Trophoblast cell (in vitro differentiated cells and primary cell): ENCODE results near the gene SIPA1L3.

Experiments
- DNase-seq, 2 donors: peaks; one replicate each; pipeline ENCODE4 v3.0.0-alpha.2; 2016
- H2AFZ ChIP-seq: 2 replicates; pipeline ENCODE4 v1.6.1; 2013; ENCODE audit warnings: low read length, moderate library complexity, mild to moderate bottlenecking; ENCODE audit not compliant: insufficient read depth, poor library complexity
- H2AK5ac ChIP-seq: 2 replicates; pipeline ENCODE4 v1.6.1; 2013; ENCODE audit warnings: mild to moderate bottlenecking, low read length
- H2BK120ac ChIP-seq: 2 replicates; pipeline ENCODE4 v1.6.1; 2013; ENCODE audit warnings: low read length, mild to moderate bottlenecking, moderate library complexity; ENCODE audit not compliant: insufficient read depth, poor library complexity
- H2BK12ac ChIP-seq: 2 replicates; pipeline ENCODE4 v1.6.1; 2013; ENCODE audit warnings: mild to moderate bottlenecking, low read length, moderate library complexity
- H2BK5ac ChIP-seq: 2 replicates; pipeline ENCODE4 v1.6.1; 2013; ENCODE audit warnings: low read length, low read depth, moderate library complexity, mild to moderate bottlenecking; ENCODE audit not compliant: poor library complexity
- H3K14ac ChIP-seq: 2 replicates; pipeline ENCODE4 v1.6.1; 2013; ENCODE audit warnings: mild to moderate bottlenecking, low read length
- H3K18ac ChIP-seq: 2 replicates; pipeline ENCODE4 v1.6.1; 2013; ENCODE audit warnings: mild to moderate bottlenecking, low read length
- H3K23ac ChIP-seq: 2 replicates; pipeline ENCODE4 v1.6.1; 2013; ENCODE audit warnings: low read length
- H3K27ac ChIP-seq: 2 replicates; pipeline ENCODE4 v1.5.1; 2013; ENCODE audit warnings: low read depth, mild to moderate bottlenecking, inconsistent platforms, low read length, moderate library complexity
- H3K27me3 ChIP-seq: 2 replicates; pipeline ENCODE4 v1.6.1; 2013; ENCODE audit warnings: inconsistent platforms, mild to moderate bottlenecking, low read length, moderate library complexity; ENCODE audit not compliant: insufficient read depth
- H3K36me3 ChIP-seq, 2 experiments: 1 replicate in 1 of 2; 2 replicates in 1 of 2; pipeline ENCODE4 v1.6.1; 2013; ENCODE audit warnings: low read length in 2 of 2, mild to moderate bottlenecking in 2 of 2, moderate library complexity in 1 of 2; ENCODE audit not compliant: insufficient read depth in 2 of 2, control insufficient read depth in 1 of 2
- H3K4ac ChIP-seq: 2 replicates; pipeline ENCODE4 v1.6.1; 2013; ENCODE audit warnings: low read depth, mild to moderate bottlenecking, low read length, moderate library complexity
- H3K4me1 ChIP-seq, 2 experiments: 1 replicate in 1 of 2; 2 replicates in 1 of 2; pipeline ENCODE4 v1.6.1; 2013; ENCODE audit warnings: low read length in 2 of 2, mild to moderate bottlenecking in 2 of 2, moderate library complexity in 1 of 2; ENCODE audit not compliant: insufficient read depth in 2 of 2, control insufficient read depth in 1 of 2
- H3K4me2 ChIP-seq: 2 replicates; pipeline ENCODE4 v1.6.1; 2013; ENCODE audit warnings: inconsistent platforms, mild to moderate bottlenecking, low read length, moderate library complexity
- H3K4me3 ChIP-seq: 2 replicates; pipeline ENCODE4 v1.5.1; 2013; ENCODE audit warnings: mild to moderate bottlenecking, low read depth, low read length, inconsistent platforms
- H3K79me1 ChIP-seq: one replicate; pipeline ENCODE4 v1.6.1; 2013; ENCODE audit warnings: low read length
- H3K79me2 ChIP-seq: 2 replicates; pipeline ENCODE4 v1.6.1; 2013; ENCODE audit warnings: low read length, mild to moderate bottlenecking; ENCODE audit not compliant: control insufficient read depth, insufficient read depth, poor library complexity
- H3K9ac ChIP-seq: 2 replicates; pipeline ENCODE4 v1.6.1; 2013; ENCODE audit warnings: mild to moderate bottlenecking, low read length
- H3K9me3 ChIP-seq: 2 replicates; pipeline ENCODE4 v1.6.1; 2013; ENCODE audit warnings: low read depth, mild to moderate bottlenecking, control low read depth, inconsistent platforms, low read length; ENCODE audit not compliant: insufficient read depth
- H4K12ac ChIP-seq: 2 replicates; pipeline ENCODE4 v1.6.1; 2013; ENCODE audit warnings: low read depth, mild to moderate bottlenecking, low read length, moderate library complexity
- H4K8ac ChIP-seq: 2 replicates; pipeline ENCODE4 v1.6.1; 2013; ENCODE audit warnings: low read depth, mild to moderate bottlenecking, low read length, moderate library complexity
- H4K91ac ChIP-seq: one replicate; pipeline ENCODE4 v1.6.1; 2013; ENCODE audit warnings: low read depth, mild to moderate bottlenecking, low read length, moderate library complexity
- WGBS: extraction: QIAGEN DNeasy Blood & Tissue Kit; methylation state at CpG from one replicate; pipeline ENCODE4 v1.1.7; 2013; ENCODE audit warnings: missing lambda C conversion rate; ENCODE audit not compliant: insufficient read length, insufficient coverage; ENCODE audit errors: extremely low coverage; 5-methylcytosine and 5-hydroxymethylcytosine counted together

Gene SIPA1L3

GRCh38 chr19:37983153-37983552, 76.1 kb downstream of the SIPA1L3 start:
- no peak overlapping the region for H3K4ac ChIP-seq
- no peaks in the 10 kb centered on the region for H3K9me3 ChIP-seq
- no peak overlapping the region for H3K9ac ChIP-seq
- no peak overlapping the region for H3K27ac ChIP-seq
- no peak for DNase-seq
- WGBS: no CpG with 5 or more reads among the region's 10 CpGs
- H2AK5ac ChIP-seq: no peak overlapping the region
- no peaks in the 10 kb centered on the region for H3K36me3 ChIP-seq
- no peak overlapping the region for H4K8ac ChIP-seq
- H2BK12ac ChIP-seq: no peak overlapping the region
- no peak overlapping the region for H2AFZ ChIP-seq
- H3K27me3 ChIP-seq: no peaks in the 10 kb centered on the region
- no peak overlapping the region for H4K12ac ChIP-seq
- no peak overlapping the region for H3K18ac ChIP-seq
- H3K79me2 ChIP-seq: no peaks in the 10 kb centered on the region
- no peak overlapping the region for H3K4me2 ChIP-seq
- peaks cover 6% of the 10 kb centered on the region for H3K79me1 ChIP-seq
- H4K91ac ChIP-seq: no peak overlapping the region
- H3K14ac ChIP-seq: no peak overlapping the region
- H2BK120ac ChIP-seq: no peak overlapping the region
- peaks cover 18 to 27% of the 10 kb centered on the region in 2 experiments for H3K4me1 ChIP-seq
- no peak overlapping the region for H3K4me3 ChIP-seq
- no peak overlapping the region for H2BK5ac ChIP-seq
- no peak overlapping the region for H3K23ac ChIP-seq

- no CpG with 5 or more reads among the region's 10 CpGs for WGBS
- H4K8ac ChIP-seq: no peak overlapping the region
Measured at GRCh38 chr19:37983916-37984315, 76.9 kb downstream of the SIPA1L3 start.

GRCh38 chr19:37986048-37986750, 79.2 kb downstream of the SIPA1L3 start:
- Histone ChIP-seq H3K9ac (no peak overlapping the region), H4K12ac (no peak overlapping the region), H3K27ac (no peak overlapping the region), H3K36me3 (no peaks in the 10 kb centered on the region), H3K79me1 (no peaks in the 10 kb centered on the region), H3K4me2 (no peak overlapping the region), H2BK5ac (no peak overlapping the region), H3K4me3 (no peak overlapping the region), H2AK5ac (no peak overlapping the region), H3K4ac (no peak overlapping the region), H3K23ac (no peak overlapping the region), H3K14ac (no peak overlapping the region), H4K91ac (no peak overlapping the region), H2AFZ (no peak overlapping the region), H3K27me3 (no peaks in the 10 kb centered on the region), H4K8ac (no peak overlapping the region), H3K9me3 (no peaks in the 10 kb centered on the region), H2BK120ac (no peak overlapping the region), H3K79me2 (no peaks in the 10 kb centered on the region), H3K4me1 (peaks cover 32 to 39% of the 10 kb centered on the region in 2 experiments), H2BK12ac (no peak overlapping the region), H3K18ac (no peak overlapping the region)
- no peak for DNase-seq
- WGBS: no CpG with 5 or more reads among the region's 10 CpGs

More at GRCh38 chr19:37983916-37984315, 76.9 kb downstream of the SIPA1L3 start:
- Histone ChIP-seq H3K4me1 (peaks cover 21 to 31% of the 10 kb centered on the region in 2 experiments), H3K4me3 (no peak overlapping the region), H3K79me2 (no peaks in the 10 kb centered on the region), H2AFZ (no peak overlapping the region), H3K79me1 (peaks cover 6% of the 10 kb centered on the region), H3K4ac (no peak overlapping the region), H3K4me2 (no peak overlapping the region), H2BK12ac (no peak overlapping the region), H2BK5ac (no peak overlapping the region), H3K18ac (no peak overlapping the region), H3K14ac (no peak overlapping the region), H4K12ac (no peak overlapping the region), H2BK120ac (no peak overlapping the region), H2AK5ac (no peak overlapping the region), H3K36me3 (no peaks in the 10 kb centered on the region), H3K9ac (no peak overlapping the region), H3K23ac (no peak overlapping the region), H3K9me3 (no peaks in the 10 kb centered on the region), H4K91ac (no peak overlapping the region), H3K27ac (no peak overlapping the region), H3K27me3 (no peaks in the 10 kb centered on the region)
- no peak for DNase-seq

GRCh38 chr19:37987356-37988332, 80.6 kb downstream of the SIPA1L3 start:
- Histone ChIP-seq H4K8ac (no peak overlapping the region), H3K9ac (no peak overlapping the region), H3K4me2 (no peak overlapping the region), H3K9me3 (no peaks in the 10 kb centered on the region), H3K23ac (no peak overlapping the region), H2BK120ac (no peak overlapping the region), H3K18ac (peak overlapping the region; percentile 16), H3K79me2 (no peaks in the 10 kb centered on the region), H3K27me3 (no peaks in the 10 kb centered on the region), H3K14ac (no peak overlapping the region), H2AFZ (no peak overlapping the region), H3K4me1 (peaks cover 31 to 38% of the 10 kb centered on the region in 2 experiments), H3K36me3 (no peaks in the 10 kb centered on the region), H2BK5ac (no peak overlapping the region), H3K79me1 (no peaks in the 10 kb centered on the region), H3K4me3 (no peak overlapping the region), H3K27ac (no peak overlapping the region), H4K91ac (no peak overlapping the region), H2AK5ac (no peak overlapping the region), H2BK12ac (no peak overlapping the region), H3K4ac (no peak overlapping the region), H4K12ac (no peak overlapping the region)
- peak; percentile 59 to 67 for DNase-seq
- WGBS: no CpG with 5 or more reads among the region's 12 CpGs
